Fibroblast of upper back skin (primary cell): ENCODE results near the gene TTLL9.

Experiments
- DNase-seq: peaks from one replicate; pipeline ENCODE4 v3.0.0-alpha.2; 2013

The TTLL9 gene

GRCh38 chr20:31837896-31838397 is 32.5 kb upstream of the TTLL9 start:
- peak; percentile 69 for DNase-seq

DNA sequence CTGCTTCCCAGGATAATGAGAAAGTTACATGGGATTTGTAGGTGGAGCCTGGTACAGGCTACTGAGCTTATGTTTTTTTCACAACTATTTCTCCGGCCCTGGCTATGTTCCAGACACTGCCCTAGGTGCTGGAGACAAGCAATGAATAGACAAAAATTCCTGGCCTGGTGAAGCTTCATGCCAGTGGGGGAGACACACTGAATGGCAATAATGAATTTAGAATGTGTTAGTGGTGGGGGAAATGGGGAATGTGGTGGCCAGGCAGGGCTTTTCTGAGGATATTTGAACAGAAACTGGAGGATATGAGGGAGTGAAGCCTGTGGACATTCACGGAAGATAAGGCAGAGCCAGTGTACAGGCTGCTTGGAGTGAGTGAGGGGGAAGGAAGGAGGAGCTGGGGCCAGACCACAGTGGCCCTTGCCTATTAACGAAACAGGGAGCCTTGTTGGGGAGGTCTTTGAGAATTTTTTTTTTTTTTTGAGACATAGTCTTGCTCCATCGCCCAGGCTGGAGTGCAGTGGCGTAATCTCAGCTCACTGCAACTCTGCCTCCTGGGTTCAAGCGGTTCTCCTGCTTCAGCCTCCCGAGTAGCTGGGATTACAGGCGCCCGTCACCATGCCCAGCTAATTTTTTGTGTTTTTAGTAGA is 31.7 kb upstream of the TTLL9 start:
- peak; percentile 48 for DNase-seq

DNA sequence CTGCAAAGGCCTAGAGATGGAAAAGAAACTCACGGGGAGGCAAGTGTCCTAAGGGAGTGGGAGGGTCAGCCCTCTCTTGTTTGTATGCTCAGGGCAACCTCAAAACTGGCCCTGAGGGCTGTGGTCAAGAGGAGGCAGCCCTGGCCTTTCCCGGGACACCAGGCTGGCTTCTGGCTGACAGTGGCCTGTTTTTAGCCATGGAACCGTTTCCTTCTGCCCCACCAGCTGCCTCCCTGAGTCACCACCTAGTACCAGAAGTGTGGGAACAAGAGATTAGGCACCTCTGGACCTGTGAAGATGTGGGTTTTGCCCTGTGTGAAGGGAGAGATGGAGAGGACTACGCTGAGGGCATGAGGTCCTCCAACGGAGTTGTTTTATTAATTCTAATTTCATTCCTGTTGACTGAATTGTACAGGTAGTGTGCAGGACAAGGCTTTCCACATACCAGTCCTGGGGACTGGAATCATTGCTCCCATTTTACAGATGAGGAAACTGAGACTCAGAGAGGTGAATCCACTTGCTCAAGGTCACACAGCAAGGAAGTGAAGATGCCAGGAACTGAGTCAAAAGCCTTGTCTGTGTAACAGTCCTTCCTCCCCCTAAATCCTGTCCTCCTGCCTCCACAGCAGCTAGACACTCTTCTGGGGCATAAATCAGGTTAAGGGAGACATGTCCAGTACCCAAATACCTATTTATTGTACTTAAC is 30.5 kb upstream of the TTLL9 start:
- no peak for DNase-seq

GRCh38 chr20:31840906-31841816 is 29.3 kb upstream of the TTLL9 start:
- peak; percentile 35 for DNase-seq

GRCh38 chr20:31841928-31842327 is 28.5 kb upstream of the TTLL9 start:
- DNase-seq: peak; percentile 83

DNA sequence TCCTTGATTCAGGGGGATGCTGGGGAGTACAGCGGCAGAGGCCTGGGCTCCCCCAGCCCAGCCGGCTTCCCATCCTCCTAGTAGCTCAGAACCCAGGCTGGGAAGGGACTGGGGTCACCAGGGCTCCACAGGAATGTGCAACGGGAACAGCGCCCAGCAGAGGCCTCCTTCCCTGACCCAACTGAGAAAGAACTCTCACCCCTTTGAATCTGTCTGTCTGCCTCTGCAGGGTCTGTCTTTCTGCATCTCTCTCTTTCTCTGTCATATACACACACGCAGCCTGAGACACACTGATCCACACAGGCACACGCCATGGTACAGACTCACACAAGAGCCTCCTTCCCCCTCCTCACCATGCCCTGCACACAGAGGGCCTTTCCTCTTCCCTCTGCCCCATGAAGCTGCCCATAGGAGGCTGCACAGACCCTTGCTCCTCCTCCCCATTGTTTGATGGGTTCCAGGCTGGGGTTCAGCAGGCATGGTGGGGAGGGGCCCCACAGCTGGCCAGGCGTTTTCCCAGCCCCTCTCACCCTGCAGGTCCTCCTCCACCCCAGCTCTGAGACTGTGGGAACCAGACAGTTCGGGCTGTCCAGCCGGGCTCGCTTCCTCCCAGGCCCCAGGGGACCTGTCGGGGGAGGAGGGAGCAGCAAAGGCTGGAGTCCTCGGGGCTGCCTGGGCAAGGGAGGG is 27.8 kb upstream of the TTLL9 start:
- DNase-seq: peak; percentile 80

DNA sequence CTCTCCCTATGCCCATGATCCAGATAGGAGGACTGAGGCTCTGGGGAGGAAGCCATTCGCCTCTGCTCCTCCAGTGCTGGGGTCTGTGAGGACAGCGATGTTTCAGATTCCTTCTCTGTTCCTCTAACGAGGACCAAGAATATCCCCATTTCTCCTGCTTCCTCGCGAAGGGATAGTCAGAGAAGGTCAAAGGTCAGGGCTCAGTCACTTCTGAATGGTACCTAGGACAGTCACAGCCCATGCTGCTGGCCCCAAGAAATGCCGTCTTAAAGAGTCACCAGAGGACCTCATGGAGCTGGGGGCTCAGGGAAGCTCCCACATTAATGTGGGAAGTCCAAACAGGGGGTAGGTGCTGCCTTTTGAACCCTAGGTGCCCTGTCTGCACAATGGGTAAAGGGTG is 27.1 kb upstream of the TTLL9 start:
- no peak for DNase-seq

DNA sequence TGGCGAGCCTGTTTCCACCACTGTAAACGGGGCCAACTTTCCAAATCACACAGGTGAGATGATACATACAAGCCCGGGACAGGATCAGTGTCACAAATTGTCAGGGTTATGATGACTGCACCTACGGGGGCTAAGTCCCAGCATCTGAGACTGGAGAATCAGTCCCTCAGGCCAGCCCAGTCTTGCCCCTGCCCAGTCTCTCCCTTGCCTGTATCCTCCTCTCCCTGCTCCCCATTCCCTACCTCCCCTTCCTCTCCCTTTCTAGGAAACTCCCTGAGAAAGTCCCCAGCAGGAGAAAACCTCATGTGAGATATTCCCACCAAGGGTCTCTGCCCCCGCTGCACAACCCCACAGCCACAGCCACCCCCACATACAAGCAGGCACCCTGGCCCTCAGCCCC is 26.6 kb upstream of the TTLL9 start:
- DNase-seq: no peak

- no peak for DNase-seq
These were observed 25.6 kb upstream of the TTLL9 start for GRCh38 chr20:31844737-31845299.

DNA sequence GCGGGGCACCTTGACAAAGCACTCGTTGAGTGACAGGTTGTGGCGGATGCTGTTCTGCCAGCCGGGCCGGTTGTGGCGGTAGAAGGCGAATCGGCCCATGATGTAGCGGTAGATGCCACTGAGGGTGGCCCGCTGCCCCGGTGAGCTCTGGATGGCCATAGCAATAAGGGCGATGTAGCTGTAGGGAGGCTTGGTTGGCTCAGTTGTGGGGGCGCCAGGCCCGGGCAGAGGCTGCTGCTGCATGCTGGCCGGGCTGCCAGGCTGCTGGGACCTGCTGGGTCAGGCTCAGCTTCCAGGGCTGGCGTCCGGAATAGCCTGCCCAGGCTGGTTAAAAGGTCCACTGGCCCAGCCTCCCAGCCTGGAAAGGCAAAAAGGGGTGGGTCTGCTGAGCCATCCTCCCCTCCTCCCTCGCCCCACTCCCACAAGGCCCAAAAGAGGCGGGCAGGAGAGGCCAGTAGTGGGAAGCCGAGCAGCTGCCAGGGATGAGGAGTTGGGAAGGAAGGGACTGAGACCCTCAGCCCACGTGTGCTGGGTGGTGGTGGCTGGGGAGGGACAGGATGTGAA is 25.1 kb upstream of the TTLL9 start, which contains the start of gene FOXS1:
Gene FOXS1 (minus strand): TSS at position 305 of the 564 bp plus-strand sequence. CDS start 62 bp downstream, at position 243.
- peak; percentile 42 for DNase-seq

GRCh38 chr20:31846793-31847138 is 23.7 kb upstream of the TTLL9 start:
- DNase-seq: no peak

GRCh38 chr20:31848088-31848999 is 22.1 kb upstream of the TTLL9 start:
- DNase-seq: no peak

DNA sequence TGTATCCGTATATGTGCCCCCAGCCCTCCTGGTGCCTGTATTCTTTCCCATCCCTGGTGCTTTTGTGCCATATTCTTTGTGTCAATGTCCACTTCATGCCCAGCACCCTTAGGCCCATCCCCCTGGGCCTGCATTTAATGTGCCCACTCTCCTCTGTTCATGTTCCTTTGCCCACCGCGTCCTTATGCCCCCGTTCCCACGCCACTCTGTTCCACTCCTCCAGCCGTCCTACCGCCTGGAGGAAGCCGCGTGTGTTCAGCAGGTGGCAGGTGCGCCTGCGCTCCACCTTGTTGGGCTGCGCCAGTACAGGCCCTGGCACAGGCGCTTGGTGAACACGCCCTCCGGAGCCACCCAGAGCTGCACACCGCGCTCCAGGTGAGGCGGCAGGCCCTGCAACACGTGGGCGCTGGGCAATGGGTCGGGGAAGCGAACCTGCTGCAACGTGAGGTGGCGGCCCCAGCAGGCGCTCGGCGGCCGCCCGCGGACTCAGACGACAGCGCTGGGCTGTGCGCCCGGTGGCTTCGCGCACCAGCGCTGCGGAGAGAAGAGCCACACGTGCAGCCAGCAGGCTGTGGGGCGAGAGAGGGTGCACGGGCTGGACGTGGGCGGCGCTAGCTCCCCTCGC is 21.0 kb upstream of the TTLL9 start:
- no peak for DNase-seq

DNA sequence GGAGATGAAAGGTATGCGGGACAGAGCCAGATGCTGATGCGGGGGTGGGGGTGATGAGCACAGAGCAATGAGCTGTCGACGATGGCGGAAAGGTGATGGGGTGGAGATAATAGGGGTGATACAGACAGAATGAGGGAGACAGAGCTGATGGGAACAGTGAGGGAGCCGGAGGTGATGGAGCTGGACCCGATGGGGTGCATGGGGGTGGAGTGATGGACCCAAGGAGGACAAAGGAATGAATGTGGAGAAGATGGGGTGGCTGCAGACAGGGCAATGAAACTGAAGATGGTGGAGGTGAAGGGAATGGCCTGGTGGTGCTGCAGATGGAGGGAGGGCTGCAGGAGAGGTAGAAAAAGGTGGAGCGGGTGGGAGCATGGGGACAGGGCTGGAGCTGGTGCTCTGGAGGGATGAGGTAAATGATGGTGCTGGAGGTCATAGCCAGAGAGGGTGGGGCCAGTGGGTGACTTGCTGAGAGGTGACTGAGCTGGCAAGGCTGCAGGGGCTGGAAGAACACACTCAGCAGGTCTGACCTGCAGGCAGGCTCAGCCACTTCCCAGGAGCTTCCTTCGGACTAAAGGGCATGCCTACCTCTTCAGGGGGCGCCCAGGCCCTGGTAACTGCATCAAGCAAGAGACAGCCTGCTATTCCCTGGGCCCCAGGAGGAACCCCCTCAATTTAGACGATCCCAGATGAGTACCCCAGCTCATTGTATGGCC is 19.0 kb upstream of the TTLL9 start:
- no peak for DNase-seq

- no peak for DNase-seq
These were observed 17.0 kb upstream of the TTLL9 start for GRCh38 chr20:31853481-31853880.

GRCh38 chr20:31856516-31856915 is 13.9 kb upstream of the TTLL9 start:
- DNase-seq: no peak

DNA sequence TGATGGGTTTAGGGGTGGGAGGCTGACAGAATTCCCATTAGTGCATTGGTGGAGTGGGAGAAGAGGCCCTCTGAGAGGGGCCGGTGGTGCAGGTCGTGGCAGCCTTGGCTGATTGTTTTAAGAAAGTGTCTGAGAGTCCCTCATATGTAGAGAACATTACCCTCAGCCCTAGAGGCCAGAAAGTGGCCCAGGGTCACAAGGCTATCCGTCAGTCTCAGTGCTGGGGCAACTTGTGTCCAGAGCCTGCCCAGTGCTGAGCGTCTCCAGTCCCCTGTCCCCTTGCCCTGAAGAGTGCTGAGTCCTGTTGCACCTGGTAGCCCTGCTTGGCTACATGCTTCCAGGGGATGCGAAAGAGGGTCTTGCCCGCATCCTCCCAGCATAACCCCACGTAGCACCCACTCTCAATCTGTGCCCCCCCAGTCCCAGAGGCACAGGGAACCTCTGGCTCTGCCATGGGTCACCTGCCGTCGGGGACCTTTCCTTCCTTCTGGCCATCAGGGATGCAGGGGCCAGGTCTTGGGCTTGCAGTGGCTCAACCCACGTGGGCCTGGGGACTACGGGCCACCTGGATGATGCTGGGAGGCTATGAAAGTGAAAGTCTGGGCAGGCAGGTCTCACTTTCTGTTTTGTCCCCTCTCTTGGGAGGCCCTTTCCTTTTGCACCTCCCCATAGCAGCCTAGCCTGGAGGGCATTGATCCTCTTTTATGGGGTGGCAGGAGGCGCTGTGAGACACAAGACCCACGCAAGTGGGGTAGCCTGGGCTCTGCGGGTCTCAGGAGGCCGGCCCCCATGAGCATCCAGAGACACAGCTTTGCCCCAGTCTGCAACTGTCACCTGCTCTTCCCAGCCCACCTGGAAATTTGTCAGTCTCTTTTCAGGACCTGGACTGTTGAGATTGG is 12.3 kb upstream of the TTLL9 start:
- DNase-seq: no peak

- DNase-seq: no peak
These were observed 11.7 kb upstream of the TTLL9 start for GRCh38 chr20:31858760-31859083.
